Measurements from ENCODE around the gene LAYN.

GRCh38 chr11:111540114-111540936, at the start of gene LAYN:
- TF ChIP-seq ATF2 (CRISPR knock-in tag; IDR thresholded peaks at IDR 0.05; ENCODE audit: borderline replicate concordance, low read depth) (no peak), ERG (CRISPR knock-in tag; IDR thresholded peaks at IDR 0.05) (no peak), CTCF (IDR thresholded peaks at IDR 0.05) (no peak), MAX (CRISPR knock-in tag; IDR thresholded peaks at IDR 0.05) (peak; percentile 51; the same call in 1 of the 2 replicates), NFYB (CRISPR knock-in tag; conservative IDR thresholded peaks at IDR 0.05; ENCODE audit: low read depth) (no peak), TCF7 (CRISPR knock-in tag; IDR thresholded peaks at IDR 0.05; ENCODE audit: low read depth) (no peak), HMGXB4 (CRISPR knock-in tag; IDR thresholded peaks at IDR 0.05) (peak; percentile 84), PRRX2 (CRISPR knock-in tag; IDR thresholded peaks at IDR 0.05) (no peak), ARID4B (CRISPR knock-in tag; IDR thresholded peaks at IDR 0.05; ENCODE audit: borderline replicate concordance) (peak; percentile 66; the same call in 1 of the 2 replicates), USF1 (CRISPR knock-in tag; IDR thresholded peaks at IDR 0.05) (no peak), ZMAT4 (CRISPR knock-in tag; IDR thresholded peaks at IDR 0.05) (no peak)
